GM18870 (cell line): ENCODE results near the gene ASTN2.

Experiments
- ATAC-seq: cut with Tn5 transposase; IDR thresholded peaks from one replicate; pipeline ENCODE4 v1.9.1; 2021; ENCODE audit warnings: moderate library complexity; ENCODE audit not compliant: unreplicated experiment

The ASTN2 gene

DNA sequence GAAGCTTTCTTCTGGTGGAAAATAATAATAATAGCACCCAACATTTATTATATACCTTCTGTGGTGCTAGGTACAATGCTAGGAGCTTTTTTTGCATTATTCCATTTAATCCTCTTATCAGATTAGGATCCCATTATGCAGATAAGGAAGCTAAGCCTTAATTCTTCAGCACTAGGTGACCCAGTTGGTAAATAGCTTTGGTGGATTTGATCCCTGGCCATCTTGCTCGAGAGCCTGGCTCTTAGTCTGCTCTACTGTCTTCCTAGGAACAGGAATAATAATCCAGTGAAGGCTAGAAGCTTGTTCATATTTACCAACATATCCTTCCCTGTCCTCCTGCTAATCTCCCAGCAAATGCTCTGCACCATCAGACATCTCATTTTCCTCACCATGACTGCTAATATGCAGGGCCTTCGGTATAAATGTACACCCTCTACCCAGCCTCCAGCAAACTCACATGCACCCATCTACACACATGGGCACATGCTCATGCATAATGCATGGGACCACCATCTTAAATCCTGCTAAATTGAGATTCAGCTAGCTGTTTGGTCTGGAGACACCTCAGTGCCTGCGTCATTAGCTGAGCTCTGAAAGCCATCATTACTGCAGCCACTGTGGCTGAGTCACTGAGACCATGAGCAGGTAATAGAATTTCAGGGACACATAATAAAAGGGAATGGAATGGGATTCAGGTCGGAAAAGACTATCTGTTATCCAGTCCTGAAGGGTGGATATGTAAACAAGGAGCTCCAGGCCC is 640.3 kb downstream of the ASTN2 start:
- ATAC-seq: no peak

GRCh38 chr9:116767219-116767618 is 647.6 kb downstream of the ASTN2 start:
- no peak for ATAC-seq

- ATAC-seq: no peak
These were observed 649.8 kb downstream of the ASTN2 start for GRCh38 chr9:116765011-116765410.

DNA sequence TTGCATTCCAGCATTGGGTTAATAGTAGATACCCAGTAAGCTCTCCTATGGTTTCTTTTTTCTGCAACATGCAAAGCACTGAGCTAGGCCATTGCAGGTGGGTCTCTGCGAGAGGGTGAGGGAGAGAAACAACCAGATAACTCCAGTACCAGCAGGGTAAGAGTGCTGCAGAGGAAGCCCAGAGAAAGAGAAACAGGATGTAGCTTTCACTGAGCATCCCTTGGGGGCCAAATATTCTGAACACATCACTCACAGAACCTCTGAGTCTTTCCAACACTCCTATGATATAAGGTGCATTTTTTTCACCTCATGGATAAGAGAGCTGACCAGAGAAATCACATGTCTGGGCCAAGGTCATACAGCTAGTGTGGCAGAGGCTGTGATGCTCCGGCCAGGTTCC is 651.1 kb downstream of the ASTN2 start:
- ATAC-seq: no peak

DNA sequence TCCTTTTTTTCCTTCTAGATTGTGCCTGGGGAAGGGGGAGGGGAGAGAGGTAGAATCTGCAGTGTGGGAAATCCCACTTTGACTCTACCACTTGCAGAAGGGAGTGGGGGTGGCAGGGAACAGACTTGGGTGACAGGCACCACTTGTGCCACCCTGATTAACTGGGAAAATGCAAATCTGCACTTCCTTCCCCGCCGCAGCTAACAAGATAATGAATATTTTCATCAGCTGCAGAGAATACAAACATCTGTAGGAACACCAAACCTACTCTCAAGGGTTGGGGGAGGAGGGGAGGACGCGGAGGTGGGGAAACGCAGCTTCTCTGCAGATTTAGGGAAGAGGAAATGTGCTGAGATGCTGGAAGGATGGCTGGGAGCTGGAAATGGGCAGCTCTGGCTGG is 654.2 kb downstream of the ASTN2 start:
- no peak for ATAC-seq

GRCh38 chr9:116757030-116757429 is 657.8 kb downstream of the ASTN2 start:
- no peak for ATAC-seq

- peak; percentile 50 for ATAC-seq
These were observed 661.5 kb downstream of the ASTN2 start for GRCh38 chr9:116753389-116753788.

GRCh38 chr9:116750510-116750909 is 664.3 kb downstream of the ASTN2 start:
- ATAC-seq: no peak

GRCh38 chr9:116749772-116750171 is 665.1 kb downstream of the ASTN2 start:
- no peak for ATAC-seq

DNA sequence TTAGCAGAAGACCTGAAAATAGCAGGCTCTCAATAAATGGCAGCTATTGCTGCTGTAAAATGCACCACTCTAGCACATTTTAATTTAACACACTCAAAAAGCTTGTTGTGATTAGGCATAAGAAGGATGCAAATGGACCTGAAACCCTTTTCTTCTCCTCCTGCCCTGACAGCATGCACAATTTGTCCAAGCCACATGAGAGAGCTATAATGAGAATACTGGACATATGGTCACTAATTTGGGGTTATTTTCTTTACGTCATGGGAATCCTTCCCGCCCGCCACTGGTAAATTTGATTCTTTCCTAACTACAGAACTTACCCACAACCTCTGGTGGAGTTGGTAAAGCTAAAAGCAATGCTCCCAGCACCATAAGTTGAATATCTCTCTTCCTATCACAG is 665.7 kb downstream of the ASTN2 start:
- no peak for ATAC-seq

DNA sequence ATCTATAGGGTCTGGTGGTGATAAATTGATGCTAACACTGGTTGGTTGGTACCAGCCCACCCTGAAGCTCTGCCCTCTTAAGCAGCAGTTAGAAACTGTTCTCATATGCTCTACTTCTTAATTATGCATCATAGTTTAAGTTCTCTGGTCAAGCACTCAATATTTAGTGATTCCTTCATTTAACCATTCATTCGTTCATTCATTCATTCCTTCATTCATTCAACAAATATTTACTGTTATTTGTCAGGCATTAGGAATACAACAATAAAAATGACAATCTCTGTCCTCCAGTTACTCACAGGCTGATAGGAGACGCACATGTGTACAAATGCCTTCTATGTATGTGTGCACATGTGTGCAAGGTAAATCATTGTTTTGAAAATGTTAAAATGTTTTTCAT is 673.1 kb downstream of the ASTN2 start:
- ATAC-seq: no peak

- ATAC-seq: no peak
These were observed 673.6 kb downstream of the ASTN2 start for GRCh38 chr9:116741086-116741740.

DNA sequence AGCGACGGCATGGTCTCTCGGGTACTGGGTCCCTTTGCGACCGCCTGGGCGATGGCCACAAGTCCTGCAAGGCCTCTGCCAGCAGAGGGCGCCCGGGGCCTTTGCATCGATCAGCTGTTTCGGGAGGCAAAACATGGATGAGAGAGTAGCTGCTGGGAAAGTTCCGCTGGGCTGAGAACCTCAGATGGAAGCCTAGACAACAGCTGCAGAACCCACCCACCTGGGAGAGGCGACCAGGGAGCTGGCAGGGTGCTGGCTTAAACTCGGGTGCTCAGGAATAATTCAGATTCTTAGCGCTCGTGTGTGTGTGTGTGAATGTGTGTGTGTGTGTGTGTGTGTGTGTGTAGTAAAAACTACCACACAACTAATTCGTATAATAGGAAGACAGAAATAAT is 677.7 kb downstream of the ASTN2 start:
- ATAC-seq: peak; percentile 46

DNA sequence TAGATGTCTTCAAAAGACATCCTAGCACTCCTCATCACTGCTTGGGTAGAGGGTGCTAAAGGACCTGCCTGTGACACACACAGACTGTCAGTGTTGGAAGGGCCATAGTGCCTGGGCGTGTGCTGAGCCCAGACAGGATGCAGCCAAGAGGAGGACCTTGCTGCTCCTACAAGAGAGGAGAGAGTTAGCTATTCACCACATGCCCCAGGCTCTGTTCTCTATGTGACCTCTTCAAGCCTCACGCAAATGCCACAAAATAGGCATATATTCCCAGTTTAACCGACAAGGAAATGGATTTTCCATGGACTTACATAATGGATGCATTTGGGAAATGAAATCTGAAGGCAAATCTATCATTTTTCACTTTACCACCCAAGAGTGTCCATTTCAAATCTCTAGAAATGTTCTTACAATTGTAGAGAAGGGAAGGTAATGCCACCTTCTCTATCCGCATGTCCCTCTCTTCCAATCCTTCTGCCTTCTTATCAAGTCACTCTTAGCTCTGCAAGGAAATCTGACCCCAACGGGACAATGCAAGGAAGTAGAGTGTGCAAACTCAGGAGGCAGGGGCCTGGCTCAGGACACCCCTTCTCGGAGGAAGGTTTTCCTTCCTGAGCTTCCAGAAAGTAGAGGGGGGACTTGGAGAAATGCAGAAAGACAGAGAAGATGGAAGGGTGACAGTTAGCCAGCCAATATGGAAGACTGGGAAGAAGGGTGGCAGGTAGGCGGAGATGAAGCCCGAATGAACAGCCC is 678.3 kb downstream of the ASTN2 start:
- no peak for ATAC-seq

DNA sequence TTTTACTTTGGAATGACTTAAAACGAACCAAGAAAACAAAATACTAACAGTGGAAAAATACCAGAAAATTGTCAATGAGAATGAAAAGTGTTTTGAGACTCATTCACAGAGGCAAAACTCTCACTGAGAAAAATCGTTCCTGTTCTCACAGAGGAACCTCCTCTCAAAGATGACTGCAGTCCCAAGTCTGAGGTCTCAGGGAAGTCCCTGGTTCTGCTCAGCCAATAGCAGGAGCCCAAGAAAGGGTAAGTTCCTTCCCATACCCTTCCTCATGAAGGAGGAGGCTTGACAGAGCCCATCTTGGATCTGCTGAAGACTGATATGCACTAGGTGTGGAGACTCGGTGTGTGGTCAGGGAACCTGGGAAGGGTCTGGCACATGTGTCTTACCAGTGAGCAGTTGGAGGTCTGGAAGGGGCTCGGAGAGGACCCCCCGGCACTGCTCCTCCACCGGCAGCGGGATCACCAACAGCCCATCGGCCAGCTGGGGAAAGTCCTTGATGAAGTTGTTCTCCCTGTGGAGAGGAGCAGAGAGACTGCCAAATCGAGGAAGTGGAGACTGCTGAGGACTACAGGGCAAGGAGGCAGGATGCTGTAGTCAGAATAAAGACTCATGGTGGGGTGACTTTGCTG is 681.7 kb downstream of the ASTN2 start:
- ATAC-seq: no peak

DNA sequence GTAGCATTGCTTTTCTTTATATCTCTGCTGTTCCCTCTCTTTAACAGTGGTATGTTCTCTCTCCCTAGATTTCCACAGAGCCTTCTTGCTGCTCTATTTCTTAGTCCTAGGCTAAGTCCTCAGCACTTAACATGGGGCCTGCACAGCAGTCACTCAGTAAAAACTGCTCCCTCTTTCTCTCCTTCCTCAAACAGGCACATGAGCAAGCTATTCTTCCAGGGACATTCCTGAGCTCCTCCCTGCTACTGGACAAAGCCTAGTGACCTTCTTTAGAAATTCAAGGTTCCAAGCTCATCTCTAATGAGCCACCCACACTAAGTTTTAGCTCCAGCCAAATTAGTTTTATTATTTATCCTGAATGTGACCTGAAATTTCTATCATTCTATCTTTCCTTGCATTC is 688.3 kb downstream of the ASTN2 start:
- ATAC-seq: no peak

- no peak for ATAC-seq
These were observed 690.7 kb downstream of the ASTN2 start for GRCh38 chr9:116724123-116724522.

DNA sequence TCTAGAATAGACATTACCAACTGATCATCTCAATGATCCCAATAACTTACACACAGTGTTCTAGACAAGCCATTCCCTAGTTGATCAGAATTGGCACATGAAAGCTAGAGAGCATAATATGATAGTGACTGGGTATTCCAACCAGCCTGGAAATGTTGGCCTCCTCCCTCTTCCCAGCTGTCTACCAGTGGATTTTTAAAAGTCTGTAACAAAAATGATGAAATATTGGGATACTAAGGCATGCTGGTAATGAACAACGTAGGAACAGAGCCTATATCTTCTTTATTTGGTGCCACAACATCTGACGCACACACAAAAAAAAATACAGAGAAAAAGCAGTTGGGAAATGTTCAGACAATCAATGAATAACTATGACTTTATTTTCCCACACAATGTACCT is 692.9 kb downstream of the ASTN2 start:
- ATAC-seq: no peak

GRCh38 chr9:116721411-116721810 is 693.4 kb downstream of the ASTN2 start:
- ATAC-seq: no peak

GRCh38 chr9:116720111-116720510 is 694.7 kb downstream of the ASTN2 start:
- ATAC-seq: no peak

DNA sequence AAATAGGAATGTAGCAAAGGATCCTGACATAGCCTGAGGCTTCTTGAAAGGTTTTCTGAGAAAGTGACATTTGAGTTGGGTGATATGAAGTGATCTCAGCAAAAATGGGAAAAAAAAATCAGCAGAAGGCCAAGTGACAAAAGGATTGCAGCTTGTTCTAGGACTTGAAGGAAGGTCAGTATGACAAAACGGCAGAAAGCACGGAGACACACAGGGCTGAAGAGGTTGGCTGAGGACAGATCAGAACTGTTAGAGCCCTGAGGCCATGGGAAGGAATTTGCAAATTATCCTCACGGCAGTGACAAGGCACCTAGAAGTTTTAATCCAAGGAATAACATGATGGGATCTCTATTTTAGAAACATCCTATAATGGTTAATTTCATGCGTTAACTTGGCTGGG is 696.7 kb downstream of the ASTN2 start:
- no peak for ATAC-seq

GRCh38 chr9:116717150-116717549 is 697.7 kb downstream of the ASTN2 start:
- no peak for ATAC-seq
